OCI-LY7 (cell line): ENCODE measurements around the gene MPEG1. TPM values are rescaled to one million over a fixed set of nuclear protein-coding genes. Genes with fewer than 3 reads are reported as not detected.

Source experiments
- BruUV-seq: library from RNA; stranded (reverse); fragments of 400-500 nt; replicated peaks from 2 replicates; lab custom pipeline; 2021; lab: Mats Ljungman, UMichigan
- CTCF ChIA-PET: fragments of 300-600 bp; sonication (Branson Sonifier 250); formaldehyde crosslinking; loops from one replicate; lab custom pipeline; 2022; ENCODE audit warnings: antibody characterized with exemption; ENCODE audit not compliant: unreplicated experiment; lab: Charles Lee
- POLR2A ChIA-PET: fragments of 300-600 bp; sonication (Branson Sonifier 250); formaldehyde crosslinking; loops from one replicate; lab custom pipeline; 2022; ENCODE audit warnings: antibody characterized with exemption; lab: Charles Lee
- DNase-seq: peaks from one replicate; pipeline ENCODE4 v3.0.0-alpha.2; 2015; ENCODE audit warnings: low spot score
- H2AFZ ChIP-seq: fragments of 200-600 bp; sonication (generic), shearing (Covaris generic); 2 replicates; pipeline ENCODE4 v1.6.1; 2014; ENCODE audit warnings: mild to moderate bottlenecking, antibody characterized with exemption, low read length, moderate library complexity
- H3K27ac ChIP-seq: fragments of 200-600 bp; sonication (generic); 2 replicates; pipeline ENCODE4 v1.5.1; 2014; ENCODE audit warnings: mixed run types, low read depth, mild to moderate bottlenecking, moderate library complexity, low read length, inconsistent platforms; ENCODE audit not compliant: poor library complexity, severe bottlenecking
- H3K36me3 ChIP-seq: fragments of 200-600 bp; sonication (generic); 2 replicates; pipeline ENCODE4 v1.6.1; 2014; ENCODE audit warnings: mild to moderate bottlenecking, antibody characterized with exemption, low read length, moderate library complexity, mixed read lengths; ENCODE audit not compliant: insufficient read depth
- H3K4me1 ChIP-seq: fragments of 200-600 bp; sonication (generic); 2 replicates; pipeline ENCODE4 v1.5.1; 2014; ENCODE audit warnings: mild to moderate bottlenecking, low read length; ENCODE audit not compliant: insufficient read depth, poor library complexity, severe bottlenecking
- H3K4me2 ChIP-seq: fragments of 200-600 bp; sonication (generic); 2 replicates; pipeline ENCODE4 v1.6.1; 2014; ENCODE audit warnings: mild to moderate bottlenecking, low read length
- H3K4me3 ChIP-seq: fragments of 200-600 bp; sonication (generic); 2 replicates; pipeline ENCODE4 v1.5.1; 2014; ENCODE audit warnings: mild to moderate bottlenecking, low read depth, low read length; ENCODE audit not compliant: poor library complexity, severe bottlenecking
- H3K79me2 ChIP-seq: fragments of 200-600 bp; sonication (generic); 2 replicates; pipeline ENCODE4 v1.6.1; 2016; ENCODE audit warnings: low read depth, mild to moderate bottlenecking, low read length, moderate library complexity, mixed read lengths; ENCODE audit not compliant: insufficient read depth
- H3K9me2 ChIP-seq: fragments of 200-600 bp; sonication (generic); 2 replicates; pipeline ENCODE4 v1.6.1; 2016; ENCODE audit warnings: mild to moderate bottlenecking, low read length, mixed read lengths; ENCODE audit not compliant: insufficient read depth
- H3K9me3 ChIP-seq: fragments of 200-600 bp; sonication (generic); 2 replicates; pipeline ENCODE4 v1.6.1; 2014; ENCODE audit warnings: mild to moderate bottlenecking, mixed run types, low read length, mixed read lengths
- H4K20me1 ChIP-seq: fragments of 200-600 bp; sonication (generic); 2 replicates; pipeline ENCODE4 v1.6.1; 2014; ENCODE audit warnings: mild to moderate bottlenecking, antibody characterized with exemption, low read length, moderate library complexity, mixed read lengths; ENCODE audit not compliant: insufficient read depth
- EZH2phosphoT487 ChIP-seq: fragments of 200-600 bp; sonication (generic); IDR thresholded peaks from 2 replicates; pipeline ENCODE4 v1.6.1; 2018; ENCODE audit warnings: low read depth, borderline replicate concordance, mild to moderate bottlenecking, mixed run types, antibody characterized with exemption, low read length, moderate library complexity, mixed read lengths
- intact Hi-C: fragments of 100-400 bp; cut with micrococcal nuclease; formaldehyde crosslinking; loops from one replicate; pipeline ENCODE4 v1.10.0; 2022; ENCODE audit not compliant: unreplicated experiment
- total RNA-seq, 2 experiments: library from RNA; depleted of rRNA in 1 of 2; stranded (reverse); fragments of >200 nt in 1 of 2; shearing (Covaris generic) in 1 of 2; gene quantifications; 2 replicates each; pipeline ENCODE4 v1.2.3, GENCODE V29; 2014 to 2022
- TF ChIP-seq, protein P1 (sequence below): fragments of 200-600 bp; sonication (generic); conservative IDR thresholded peaks from 2 replicates; pipeline ENCODE4 v1.5.1; 2014; ENCODE audit warnings: mild to moderate bottlenecking, antibody characterized with exemption, low read length, moderate library complexity, mixed read lengths

MPEG1 gene
- total RNA-seq, 2 experiments from 2014 or later: 0.06 to 12.4 TPM

DNA sequence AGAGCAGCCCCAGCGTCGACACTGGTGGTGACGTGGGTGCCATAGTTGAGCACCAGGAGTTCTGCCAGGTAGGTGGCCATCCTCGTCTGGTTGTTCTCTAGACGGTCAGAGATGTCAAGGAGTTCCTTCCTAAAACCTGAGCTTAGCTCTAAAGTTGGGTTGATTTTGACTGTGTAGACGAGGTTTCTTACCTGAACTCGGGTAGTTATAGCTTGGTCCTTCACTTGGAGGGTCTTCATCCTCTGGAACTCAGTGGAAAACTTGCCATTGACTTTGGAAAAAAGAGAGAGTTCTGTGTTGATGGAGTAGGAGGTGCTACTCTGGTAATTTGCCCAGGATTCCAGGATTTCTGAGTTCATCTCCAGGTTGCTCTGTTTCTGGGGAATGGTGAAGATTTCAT lies 505 bp downstream of the MPEG1 start:
- intact Hi-C loops: no loop called here
- DNase-seq: no peak
- TF ChIP-seq, protein P1, sequence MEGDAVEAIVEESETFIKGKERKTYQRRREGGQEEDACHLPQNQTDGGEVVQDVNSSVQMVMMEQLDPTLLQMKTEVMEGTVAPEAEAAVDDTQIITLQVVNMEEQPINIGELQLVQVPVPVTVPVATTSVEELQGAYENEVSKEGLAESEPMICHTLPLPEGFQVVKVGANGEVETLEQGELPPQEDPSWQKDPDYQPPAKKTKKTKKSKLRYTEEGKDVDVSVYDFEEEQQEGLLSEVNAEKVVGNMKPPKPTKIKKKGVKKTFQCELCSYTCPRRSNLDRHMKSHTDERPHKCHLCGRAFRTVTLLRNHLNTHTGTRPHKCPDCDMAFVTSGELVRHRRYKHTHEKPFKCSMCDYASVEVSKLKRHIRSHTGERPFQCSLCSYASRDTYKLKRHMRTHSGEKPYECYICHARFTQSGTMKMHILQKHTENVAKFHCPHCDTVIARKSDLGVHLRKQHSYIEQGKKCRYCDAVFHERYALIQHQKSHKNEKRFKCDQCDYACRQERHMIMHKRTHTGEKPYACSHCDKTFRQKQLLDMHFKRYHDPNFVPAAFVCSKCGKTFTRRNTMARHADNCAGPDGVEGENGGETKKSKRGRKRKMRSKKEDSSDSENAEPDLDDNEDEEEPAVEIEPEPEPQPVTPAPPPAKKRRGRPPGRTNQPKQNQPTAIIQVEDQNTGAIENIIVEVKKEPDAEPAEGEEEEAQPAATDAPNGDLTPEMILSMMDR: no peak
- no peak for TF ChIP-seq EZH2phosphoT487
- ChIA-PET CTCF (interaction anchor here (0.9 to 1.0 kb wide), 2 partner anchors 9 to 10 kb away, joined by 3 read pairs; no protein-coding TSS in a partner anchor), POLR2A (interaction anchor here (0.6 to 3.6 kb wide), 3 partner anchors 11 to 61 kb away, joined by 3 to 11 read pairs (median 8); no protein-coding TSS in a partner anchor)
- H3K4me3 ChIP-seq: peak overlapping the region; percentile 45
- peak overlapping the region; percentile 70 for H3K4me2 ChIP-seq
- no peaks in the 10 kb centered on the region for H3K9me2 ChIP-seq
- H4K20me1 ChIP-seq: no peaks in the 10 kb centered on the region
- H3K79me2 ChIP-seq: no peaks in the 10 kb centered on the region
- H3K27ac ChIP-seq: no peak overlapping the region
- H3K9me3 ChIP-seq: no peaks in the 10 kb centered on the region
- H3K4me1 ChIP-seq: peaks cover 43% of the 10 kb centered on the region
- BruUV-seq: TSS peak; percentile 68
- no peaks in the 10 kb centered on the region for H3K36me3 ChIP-seq
- H2AFZ ChIP-seq: no peak overlapping the region

DNA sequence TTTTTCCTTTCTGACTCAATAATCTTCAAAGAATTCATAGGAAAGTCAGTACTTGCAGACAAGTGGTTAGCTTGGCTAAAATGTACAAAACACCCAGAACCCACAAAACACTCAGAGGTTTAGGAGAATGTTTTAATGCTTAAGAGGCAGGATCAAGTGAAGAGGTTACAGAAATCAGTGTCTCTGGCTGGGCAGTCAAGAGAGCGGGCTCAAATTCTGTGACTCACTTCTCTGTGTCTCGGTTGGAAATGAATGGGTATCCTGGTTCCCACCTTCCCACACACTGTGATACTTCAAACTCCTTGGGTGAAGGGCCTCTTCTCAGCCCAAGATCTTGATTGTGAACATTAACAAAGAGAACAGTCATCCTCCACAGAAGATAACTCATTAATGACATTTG lies 3.8 kb downstream of the MPEG1 start:
- Histone ChIP-seq H3K4me3 (no peak overlapping the region), H3K4me2 (no peak overlapping the region), H3K27ac (no peak overlapping the region), H3K36me3 (no peaks in the 10 kb centered on the region), H2AFZ (no peak overlapping the region), H3K79me2 (no peaks in the 10 kb centered on the region), H3K4me1 (peaks cover 26% of the 10 kb centered on the region), H3K9me3 (no peaks in the 10 kb centered on the region), H4K20me1 (no peaks in the 10 kb centered on the region), H3K9me2 (no peaks in the 10 kb centered on the region)
- intact Hi-C loops: loop anchor here (1.0 kb wide), 3 partner anchors 38 to 221 kb away; no protein-coding TSS in a partner anchor
- BruUV-seq: no TSS peak
- ChIA-PET POLR2A (no interaction called here), CTCF (no interaction called here)
- DNase-seq: no peak
- TF ChIP-seq, protein P1: no peak
- TF ChIP-seq EZH2phosphoT487: no peak

DNA sequence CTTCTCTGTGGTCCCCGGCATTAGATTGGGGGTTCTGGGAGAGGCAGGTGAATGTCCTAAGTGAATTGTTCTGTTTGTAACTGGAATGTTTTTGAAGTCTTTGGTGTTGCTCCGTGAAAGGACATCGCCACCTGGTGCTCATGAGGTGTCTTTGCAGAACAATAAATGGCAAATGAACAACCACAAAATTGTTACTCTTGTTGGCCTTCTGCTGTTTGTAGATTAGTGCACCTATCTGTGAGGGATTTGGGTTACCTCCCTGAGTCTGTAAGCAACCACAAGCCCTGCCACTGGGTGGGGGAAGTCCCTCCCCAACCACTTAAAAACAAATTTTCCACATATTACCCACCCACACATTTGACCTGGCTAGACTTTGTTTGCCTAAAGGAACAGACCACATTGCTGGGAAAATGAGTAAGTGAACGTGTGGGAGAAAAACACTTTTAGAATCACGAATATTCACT lies 4.7 kb downstream of the MPEG1 start:
- Histone ChIP-seq H3K79me2 (no peaks in the 10 kb centered on the region), H3K36me3 (no peaks in the 10 kb centered on the region), H3K4me3 (no peak overlapping the region), H3K9me3 (no peaks in the 10 kb centered on the region), H3K4me2 (no peak overlapping the region), H3K27ac (no peak overlapping the region), H4K20me1 (no peaks in the 10 kb centered on the region), H3K9me2 (no peaks in the 10 kb centered on the region), H3K4me1 (peaks cover 16% of the 10 kb centered on the region), H2AFZ (no peak overlapping the region; the same call in 1 of the 2 replicates)
- DNase-seq: peak; percentile 68
- ChIA-PET CTCF (no interaction called here), POLR2A (no interaction called here)
- BruUV-seq: no TSS peak
- intact Hi-C loops: loop anchor here (1.0 kb wide), 3 partner anchors 37 to 222 kb away; no protein-coding TSS in a partner anchor
- TF ChIP-seq EZH2phosphoT487: no peak
- TF ChIP-seq, protein P1: peak; percentile 89
